IPS-18a (cell line): ENCODE results near the gene CCNK.

Experiments used
- H3K27ac ChIP-seq: one replicate; pipeline ENCODE4 v1.5.1; 2013; ENCODE audit warnings: low read length
- H3K27me3 ChIP-seq: one replicate; pipeline ENCODE4 v1.6.1; 2013; ENCODE audit warnings: mild to moderate bottlenecking, low read length; ENCODE audit not compliant: control insufficient read depth, insufficient read depth
- H3K36me3 ChIP-seq: one replicate; pipeline ENCODE4 v1.6.1; 2013; ENCODE audit warnings: low read depth, low read length; ENCODE audit not compliant: control insufficient read depth
- H3K4me1 ChIP-seq: one replicate; pipeline ENCODE4 v1.6.1; 2013; ENCODE audit warnings: low read depth, low read length; ENCODE audit not compliant: control insufficient read depth
- H3K4me3 ChIP-seq: one replicate; pipeline ENCODE4 v1.5.1; 2013; ENCODE audit warnings: low read length
- H3K9ac ChIP-seq: one replicate; pipeline ENCODE4 v1.6.1; 2013; ENCODE audit warnings: mild to moderate bottlenecking, low read length, moderate library complexity
- H3K9me3 ChIP-seq: one replicate; pipeline ENCODE4 v1.6.1; 2013; ENCODE audit warnings: low read depth, low read length; ENCODE audit not compliant: control insufficient read depth

The CCNK gene

GRCh38 chr14:99450266-99450665 is 30.9 kb upstream of the CCNK start:
- peaks cover 20% of the 10 kb centered on the region for H3K36me3 ChIP-seq
- no peak overlapping the region for H3K4me3 ChIP-seq
- no peaks in the 10 kb centered on the region for H3K4me1 ChIP-seq
- H3K9me3 ChIP-seq, result no peaks in the 10 kb centered on the region
- no peaks in the 10 kb centered on the region for H3K27me3 ChIP-seq
- no peak overlapping the region for H3K9ac ChIP-seq
- no peak overlapping the region for H3K27ac ChIP-seq

DNA sequence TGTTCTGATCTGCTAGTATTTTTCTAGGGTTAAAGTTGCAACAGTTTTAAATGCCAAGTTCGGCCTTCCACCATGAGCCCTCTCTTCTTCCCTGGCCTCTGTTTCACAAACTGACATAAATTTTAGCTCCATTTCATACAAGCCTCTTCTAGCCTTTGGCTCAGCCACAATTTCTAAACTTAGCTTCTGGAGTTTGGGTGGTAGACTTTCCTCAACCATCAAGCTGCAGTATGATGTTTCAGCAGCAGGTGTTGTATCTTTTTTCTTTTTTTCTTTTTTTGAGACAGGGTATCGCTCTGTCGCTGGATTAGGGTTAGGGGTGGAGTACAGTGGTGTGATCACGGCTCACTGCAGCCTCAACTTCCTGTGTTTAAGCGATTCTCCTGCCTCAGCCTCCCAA is 30.0 kb upstream of the CCNK start:
- Histone ChIP-seq H3K4me3 (no peak overlapping the region), H3K9me3 (no peaks in the 10 kb centered on the region), H3K27ac (no peak overlapping the region), H3K27me3 (no peaks in the 10 kb centered on the region), H3K36me3 (peaks cover 24% of the 10 kb centered on the region), H3K4me1 (no peaks in the 10 kb centered on the region), H3K9ac (no peak overlapping the region)

DNA sequence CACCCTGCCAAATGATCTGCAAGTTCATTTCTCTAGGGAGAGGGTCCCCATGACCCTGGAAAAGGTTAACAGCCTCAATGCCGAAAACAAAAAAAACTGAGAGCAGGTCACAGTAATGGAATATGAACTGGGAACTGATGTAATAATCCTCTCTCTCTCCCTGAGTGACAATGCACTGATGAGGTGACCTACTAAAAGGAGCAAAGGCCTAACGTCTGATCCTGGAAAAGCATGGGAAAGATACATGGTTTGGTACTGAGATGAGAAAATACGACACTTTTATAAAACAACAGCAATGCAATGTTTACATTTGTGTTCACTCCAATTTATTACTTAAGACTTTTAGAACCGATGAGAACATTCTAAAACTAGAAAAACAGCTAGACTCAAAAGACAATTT is 28.2 kb upstream of the CCNK start:
- peaks cover 32% of the 10 kb centered on the region for H3K36me3 ChIP-seq
- no peak overlapping the region for H3K4me3 ChIP-seq
- H3K9me3 ChIP-seq, result no peaks in the 10 kb centered on the region
- no peak overlapping the region for H3K9ac ChIP-seq
- H3K27me3 ChIP-seq, result no peaks in the 10 kb centered on the region
- no peaks in the 10 kb centered on the region for H3K4me1 ChIP-seq
- H3K27ac ChIP-seq, result no peak overlapping the region

- no peak overlapping the region for H3K9ac ChIP-seq
- H3K4me3 ChIP-seq, result no peak overlapping the region
- H3K4me1 ChIP-seq, result no peaks in the 10 kb centered on the region
- no peak overlapping the region for H3K27ac ChIP-seq
- H3K27me3 ChIP-seq, result no peaks in the 10 kb centered on the region
- peaks cover 24% of the 10 kb centered on the region for H3K36me3 ChIP-seq
- H3K9me3 ChIP-seq, result no peaks in the 10 kb centered on the region
Observed at GRCh38 chr14:99454246-99454645, 27.0 kb upstream of the CCNK start.

DNA sequence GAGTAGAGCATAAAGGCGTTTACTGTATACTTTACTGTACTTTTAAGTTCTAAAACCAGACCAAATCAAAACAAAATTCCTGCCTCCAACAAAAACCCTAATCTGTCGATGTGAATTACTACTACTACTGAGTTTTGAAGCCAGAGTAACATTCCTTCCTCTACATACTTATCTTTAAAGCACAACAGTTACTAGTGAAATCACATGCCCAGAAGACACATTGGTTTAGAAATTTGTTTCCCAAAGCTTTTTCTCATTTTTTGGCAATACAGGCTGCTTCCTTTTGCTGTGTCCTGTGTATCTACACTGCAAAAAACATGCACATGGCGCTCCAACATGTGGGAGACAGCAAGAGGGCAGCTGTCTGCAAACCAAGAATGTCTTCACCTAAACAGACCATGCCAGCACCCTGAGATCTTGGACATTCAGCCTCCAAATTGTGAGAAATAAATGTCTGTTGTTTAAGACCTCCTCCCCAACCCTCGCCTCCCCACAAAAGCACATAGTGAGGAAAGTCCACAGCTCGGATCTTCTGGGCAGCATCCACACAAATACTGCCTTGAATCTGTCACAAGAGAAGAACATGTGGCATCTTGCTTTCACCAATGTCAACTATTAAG is 21.6 kb upstream of the CCNK start:
- Histone ChIP-seq H3K27ac (no peak overlapping the region), H3K36me3 (peaks cover 28% of the 10 kb centered on the region), H3K4me3 (no peak overlapping the region), H3K9me3 (no peaks in the 10 kb centered on the region), H3K27me3 (no peaks in the 10 kb centered on the region), H3K4me1 (peaks cover 27% of the 10 kb centered on the region), H3K9ac (no peak overlapping the region)

DNA sequence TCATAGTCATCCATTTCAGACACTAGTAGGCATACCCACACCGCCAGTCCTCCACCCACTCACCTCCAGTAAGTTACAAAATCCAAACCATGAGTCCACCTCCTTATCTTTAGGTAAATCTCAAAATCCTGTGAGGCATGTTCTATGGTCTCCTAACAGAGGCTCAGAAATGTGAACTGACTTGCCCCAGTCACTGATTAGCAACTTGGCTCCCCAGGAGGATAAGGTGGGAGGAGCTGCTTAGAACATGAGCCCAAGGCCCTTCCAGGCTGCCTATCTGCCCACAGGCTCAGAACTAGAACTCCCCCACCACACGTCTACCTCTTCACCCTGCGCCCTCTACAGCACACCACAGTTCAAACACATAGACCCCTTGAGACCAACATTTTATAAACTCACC is 20.4 kb upstream of the CCNK start:
- no peak overlapping the region for H3K9ac ChIP-seq
- peaks cover 27% of the 10 kb centered on the region for H3K4me1 ChIP-seq
- H3K27me3 ChIP-seq, result no peaks in the 10 kb centered on the region
- no peaks in the 10 kb centered on the region for H3K9me3 ChIP-seq
- H3K27ac ChIP-seq, result no peak overlapping the region
- no peak overlapping the region for H3K4me3 ChIP-seq
- H3K36me3 ChIP-seq, result peaks cover 29% of the 10 kb centered on the region

GRCh38 chr14:99461411-99462085 is 19.7 kb upstream of the CCNK start:
- Histone ChIP-seq H3K27ac (no peak overlapping the region), H3K36me3 (peaks cover 26% of the 10 kb centered on the region), H3K4me3 (no peak overlapping the region), H3K9me3 (no peaks in the 10 kb centered on the region), H3K27me3 (no peaks in the 10 kb centered on the region), H3K9ac (no peak overlapping the region), H3K4me1 (peaks cover 27% of the 10 kb centered on the region)

GRCh38 chr14:99462210-99462609 is 19.0 kb upstream of the CCNK start:
- no peak overlapping the region for H3K9ac ChIP-seq
- peaks cover 27% of the 10 kb centered on the region for H3K4me1 ChIP-seq
- no peak overlapping the region for H3K4me3 ChIP-seq
- no peak overlapping the region for H3K27ac ChIP-seq
- H3K36me3 ChIP-seq, result peaks cover 20% of the 10 kb centered on the region
- H3K9me3 ChIP-seq, result no peaks in the 10 kb centered on the region
- H3K27me3 ChIP-seq, result no peaks in the 10 kb centered on the region

DNA sequence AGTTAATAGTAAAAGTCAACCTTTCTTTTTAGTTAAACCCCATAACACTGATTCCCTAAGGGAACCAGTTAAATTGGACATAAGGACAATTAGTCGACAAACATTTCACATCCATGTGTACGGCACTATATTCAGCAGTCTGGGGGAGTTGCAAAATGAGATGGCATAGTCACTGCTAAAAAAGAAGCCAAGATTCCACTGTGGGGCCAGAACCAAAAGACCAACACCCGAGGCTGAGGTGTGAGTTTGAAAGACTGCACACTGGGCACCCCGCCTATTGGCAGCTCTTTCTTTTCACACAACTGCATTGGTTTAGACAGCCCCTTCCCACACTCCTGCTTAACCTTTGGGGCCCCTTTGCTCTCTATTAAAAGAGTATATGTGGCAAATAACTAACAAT is 17.2 kb upstream of the CCNK start:
- Histone ChIP-seq H3K27ac (no peak overlapping the region), H3K9me3 (no peaks in the 10 kb centered on the region)

DNA sequence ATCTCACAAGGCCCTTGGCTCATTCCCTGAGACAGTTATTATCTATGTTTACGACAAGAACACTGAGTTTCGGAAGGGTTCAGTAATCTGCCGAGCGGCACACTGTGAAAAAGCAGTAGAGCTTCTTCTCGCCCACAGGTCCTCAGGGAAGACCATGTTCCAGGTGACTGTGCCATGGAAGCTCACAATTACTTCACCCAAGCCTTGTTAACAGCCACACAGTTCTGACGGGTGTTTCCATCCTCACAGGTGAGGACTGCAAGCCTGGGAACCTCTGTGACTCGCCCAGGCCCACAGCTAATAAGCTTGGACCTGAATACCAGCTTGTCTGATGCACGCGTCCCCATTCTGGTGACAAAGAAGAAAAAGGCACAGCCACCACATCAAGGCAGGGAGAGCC is 15.9 kb upstream of the CCNK start:
- H3K9me3 ChIP-seq, result no peaks in the 10 kb centered on the region
- peaks cover 17% of the 10 kb centered on the region for H3K36me3 ChIP-seq
- H3K9ac ChIP-seq, result no peak overlapping the region
- H3K27ac ChIP-seq, result no peak overlapping the region
- no peaks in the 10 kb centered on the region for H3K27me3 ChIP-seq
- peaks cover 27% of the 10 kb centered on the region for H3K4me1 ChIP-seq
- no peak overlapping the region for H3K4me3 ChIP-seq

More for the DNA sequence above, 17.2 kb upstream of the CCNK start:
- no peak overlapping the region for H3K4me3 ChIP-seq
- peaks cover 27% of the 10 kb centered on the region for H3K4me1 ChIP-seq
- H3K27me3 ChIP-seq, result no peaks in the 10 kb centered on the region
- H3K36me3 ChIP-seq, result peaks cover 17% of the 10 kb centered on the region
- no peak overlapping the region for H3K9ac ChIP-seq

DNA sequence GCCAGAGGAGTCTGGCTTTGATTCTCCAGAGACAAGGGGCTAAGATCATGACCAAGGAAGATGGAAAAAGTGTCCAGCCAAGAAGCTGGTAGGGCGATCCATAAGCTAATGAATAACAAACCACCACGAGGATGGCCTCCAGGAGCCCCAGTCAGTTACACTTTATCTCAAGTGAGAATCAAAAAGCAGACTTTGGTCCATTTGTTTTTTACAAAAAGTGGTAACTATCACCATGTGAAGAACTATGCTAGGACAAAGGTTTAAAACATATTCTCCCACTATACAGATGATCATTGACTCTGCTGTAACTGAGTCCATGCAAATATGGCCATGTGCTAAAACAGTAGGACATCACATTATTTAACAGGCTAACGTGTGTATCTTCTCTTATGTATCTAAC is 14.5 kb upstream of the CCNK start:
- H3K36me3 ChIP-seq, result peaks cover 17% of the 10 kb centered on the region
- no peak overlapping the region for H3K4me3 ChIP-seq
- no peak overlapping the region for H3K9ac ChIP-seq
- H3K27ac ChIP-seq, result no peak overlapping the region
- H3K4me1 ChIP-seq, result peaks cover 17% of the 10 kb centered on the region
- no peaks in the 10 kb centered on the region for H3K9me3 ChIP-seq
- no peaks in the 10 kb centered on the region for H3K27me3 ChIP-seq
